Stimulated activated CD4-positive, alpha-beta T cell treated with anti-CD3 and anti-CD28 coated beads, Interleukin-12 subunit alpha, Interleukin-12 subunit beta, amount 100 ng/mL, for 24 hours (primary cell): Measurements from ENCODE around the gene SYT3.
A peak's percentile ranks its signal among the peaks of the same experiment; 100 is the strongest.
"Not testable (repeated sequence)": the region's sequence is repeated elsewhere in the genome, so short reads cannot be mapped to it uniquely, and the experiment has no call there.

Source experiments
- DNase-seq, 2 experiments: peaks; one replicate each; pipeline ENCODE4 v3.0.0-alpha.2; 2020; ENCODE audit warnings: low read depth in 2 of 2

The SYT3 gene

DNA sequence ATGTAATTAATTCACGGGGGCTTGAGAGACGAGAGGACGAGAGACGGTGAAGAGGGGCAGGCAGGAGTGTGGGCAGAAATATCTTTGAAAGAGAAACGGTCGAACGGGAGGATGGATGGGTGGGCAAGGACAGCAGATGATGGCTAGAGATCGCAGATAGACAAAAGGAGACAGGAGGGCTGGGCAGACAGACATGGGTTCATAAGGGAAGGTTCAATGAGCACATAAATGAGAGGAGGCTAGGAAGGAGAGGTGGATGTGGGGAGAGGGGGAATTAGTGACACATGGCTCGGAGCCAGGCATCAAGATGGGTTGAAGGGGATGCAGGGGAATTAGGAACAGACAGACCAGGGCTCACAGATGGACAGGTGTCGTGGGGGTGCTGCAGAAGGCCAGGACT is 1.1 kb downstream of the SYT3 start:
- DNase-seq, result no peak

DNA sequence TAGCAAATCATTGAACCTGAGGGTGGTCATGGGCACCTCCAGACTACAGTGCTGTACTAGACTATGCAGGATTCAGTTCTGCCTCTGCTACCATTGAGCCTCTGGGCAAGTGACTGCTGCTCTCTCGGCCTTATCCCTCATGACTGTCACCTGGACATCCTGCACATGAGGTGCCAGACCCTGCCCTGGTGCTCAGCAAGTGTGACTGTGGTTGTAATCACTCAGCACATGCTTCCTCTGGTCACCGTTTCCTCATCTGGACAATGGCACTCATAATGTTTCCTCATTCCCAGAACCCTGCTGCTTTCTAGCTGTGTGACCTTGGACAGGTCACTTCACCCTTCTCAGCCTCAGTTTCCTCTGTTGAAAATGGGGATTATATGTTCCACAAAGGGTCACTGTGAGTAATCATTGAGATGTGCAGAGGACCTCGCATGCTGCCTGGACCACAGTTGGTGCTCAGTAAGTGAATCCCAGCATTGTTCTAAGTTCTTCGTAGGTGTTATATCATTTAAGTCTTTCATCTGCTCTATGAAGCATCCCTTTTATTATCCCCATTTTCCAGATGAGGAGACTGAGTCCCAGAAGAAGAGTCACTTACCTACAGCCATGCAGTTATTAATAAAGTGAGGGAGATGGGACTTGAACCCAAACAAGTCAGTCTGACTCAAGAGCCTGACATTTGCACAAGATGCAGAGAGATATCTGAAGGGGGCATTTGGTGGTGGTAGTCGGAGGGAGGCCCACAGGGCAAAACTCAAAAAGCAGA is 3.2 kb downstream of the SYT3 start:
- DNase-seq, result no peak

DNA sequence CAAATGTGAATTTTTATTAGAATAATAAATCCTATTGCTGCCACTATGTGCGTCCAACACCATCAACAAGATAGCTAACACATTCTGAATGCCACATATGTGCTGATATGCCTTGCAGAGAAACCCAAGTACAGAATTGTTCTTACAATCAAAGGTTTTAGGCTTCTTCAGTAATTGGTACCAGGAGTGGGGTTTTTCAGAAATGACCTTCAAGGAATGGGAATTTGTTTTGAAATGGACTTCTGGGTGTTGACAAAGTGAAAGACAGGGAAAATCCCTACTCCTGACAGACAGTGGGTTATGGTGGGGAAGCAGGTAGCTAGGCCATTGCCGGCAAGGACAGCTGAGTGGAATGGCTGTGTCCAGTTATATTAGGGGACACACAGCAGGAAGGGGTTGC is 5.7 kb downstream of the SYT3 start:
- DNase-seq, result no peak

DNA sequence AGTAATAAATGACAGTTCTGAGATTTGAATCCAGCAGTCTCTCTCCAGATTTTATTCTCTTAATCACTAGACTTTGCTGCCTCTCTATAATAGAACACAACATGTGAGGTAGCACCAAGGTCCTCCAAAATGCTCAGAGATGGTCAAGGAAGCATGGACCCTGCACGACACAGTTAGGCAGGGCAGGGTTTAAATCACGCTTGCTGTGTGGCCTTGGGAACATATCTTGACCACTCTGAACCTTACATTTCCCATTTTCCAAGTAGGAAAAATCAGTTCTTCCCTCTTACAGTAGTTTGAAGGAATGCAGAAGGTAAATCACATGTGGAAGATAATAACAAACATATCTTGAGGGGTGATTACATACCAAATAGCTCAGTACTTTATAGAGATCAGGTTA is 6.3 kb downstream of the SYT3 start:
- no peak for DNase-seq

DNA sequence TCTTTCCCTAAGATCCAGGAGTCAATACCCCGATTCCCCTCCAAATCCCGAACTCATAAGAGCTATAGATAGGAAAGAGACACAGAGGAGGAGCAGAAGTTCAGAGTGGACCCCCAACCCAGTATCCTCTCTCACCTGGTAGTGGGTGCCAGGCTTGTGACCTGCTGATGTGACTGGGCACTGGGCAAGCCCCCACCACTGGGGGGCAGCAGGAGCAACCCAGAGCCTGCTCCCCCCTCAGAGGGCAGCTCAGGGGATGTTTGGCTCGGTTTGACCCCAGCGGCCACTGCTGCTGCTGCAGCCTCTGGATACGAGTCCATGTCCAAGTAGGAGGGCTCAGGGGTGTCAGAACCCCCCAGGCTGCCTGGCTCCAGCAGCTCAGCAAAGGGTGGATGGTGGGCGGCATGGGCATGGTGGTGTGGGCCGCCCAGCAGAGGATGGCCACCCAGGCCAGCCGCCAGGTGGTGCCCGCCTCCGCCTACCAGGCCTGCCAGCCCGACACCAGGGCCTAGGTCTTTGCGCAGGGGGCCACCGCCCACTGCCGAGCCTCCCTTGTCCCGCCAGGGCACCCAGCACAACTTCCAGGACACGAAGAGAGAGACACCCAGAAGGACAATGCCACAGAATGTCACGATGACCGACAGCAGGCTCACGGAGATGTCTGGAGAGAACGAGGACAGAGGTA is 7.4 kb downstream of the SYT3 start:
- DNase-seq, result no peak

DNA sequence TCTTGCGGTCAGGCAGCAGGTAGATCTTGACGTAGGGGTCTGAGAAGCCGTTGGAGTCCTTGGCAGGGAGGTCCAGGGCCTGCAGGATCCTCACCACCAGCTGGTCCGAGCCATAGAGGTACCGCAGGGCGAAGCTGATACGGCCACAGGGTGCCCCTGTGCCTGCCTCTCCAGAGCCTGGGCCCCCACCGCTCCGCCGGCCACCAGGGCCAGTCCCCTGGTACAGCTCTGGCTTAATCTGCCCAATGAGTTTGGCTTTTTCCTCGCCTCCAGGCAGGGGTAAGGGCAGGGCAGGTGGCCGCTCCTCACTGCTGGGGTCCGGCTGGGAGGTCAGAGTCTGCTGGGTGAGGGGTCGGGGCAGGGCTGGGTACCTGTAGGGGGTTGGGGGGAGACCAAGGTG is 9.9 kb downstream of the SYT3 start:
- no peak for DNase-seq

DNA sequence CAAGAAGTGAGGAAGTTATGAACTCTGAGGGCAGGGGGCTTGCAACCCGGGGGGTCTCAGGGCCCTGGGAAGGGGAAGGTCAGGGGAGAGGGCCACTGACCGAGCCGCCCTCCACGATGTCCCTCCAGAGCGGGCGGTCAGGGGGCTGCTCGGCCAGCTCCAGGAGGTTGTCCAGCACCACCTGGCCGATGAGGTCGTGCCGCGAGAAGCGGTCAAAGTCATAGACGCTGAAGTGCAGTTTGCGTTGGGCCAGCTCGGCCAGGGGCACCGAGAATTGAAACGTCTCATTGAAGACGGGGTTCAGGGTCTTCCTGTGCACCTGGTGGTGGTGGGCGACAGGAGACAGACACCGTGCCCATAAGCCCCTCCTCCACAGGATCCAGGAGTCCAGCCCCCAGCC is 10.5 kb downstream of the SYT3 start:
- no peak for DNase-seq

DNA sequence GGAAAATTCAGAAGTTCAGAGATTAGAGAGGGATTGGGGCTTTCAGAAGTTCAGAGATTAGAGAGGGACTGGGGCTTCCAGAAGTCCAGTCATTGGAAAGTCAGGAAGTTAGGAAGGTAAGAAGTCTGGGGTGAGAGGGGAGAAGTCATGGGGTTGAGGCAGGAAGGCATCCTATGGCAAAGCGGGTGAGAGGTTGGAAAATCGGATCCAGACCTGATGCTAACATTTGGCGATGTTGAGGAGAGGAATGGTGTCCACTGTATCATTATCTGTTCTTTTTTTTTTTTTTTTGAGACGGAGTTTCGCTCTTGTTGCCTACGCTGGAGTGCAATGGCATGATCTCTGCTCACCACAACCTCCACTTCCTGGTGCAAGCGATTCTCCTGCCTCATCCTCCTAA is 11.1 kb downstream of the SYT3 start:
- DNase-seq, result no peak

DNA sequence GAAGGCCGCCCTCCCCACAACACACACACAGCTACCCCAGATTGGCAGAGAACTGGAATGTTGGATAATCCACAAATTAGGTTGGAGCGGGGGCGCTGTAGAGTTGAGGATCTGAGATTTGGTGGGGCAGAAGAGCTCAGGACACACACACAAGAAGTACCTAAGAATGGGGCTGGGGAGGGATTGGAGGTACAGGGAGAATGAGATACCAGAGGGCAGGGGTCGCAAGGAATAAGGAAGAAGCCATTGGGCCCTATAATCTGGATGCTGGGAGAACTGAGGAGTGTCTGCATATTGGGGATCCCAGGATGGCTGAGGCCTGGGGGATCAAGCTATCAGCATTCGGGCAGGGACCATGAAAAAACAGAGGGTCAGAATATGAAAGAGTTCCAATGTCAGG is 11.5 kb downstream of the SYT3 start:
- no peak for DNase-seq

DNA sequence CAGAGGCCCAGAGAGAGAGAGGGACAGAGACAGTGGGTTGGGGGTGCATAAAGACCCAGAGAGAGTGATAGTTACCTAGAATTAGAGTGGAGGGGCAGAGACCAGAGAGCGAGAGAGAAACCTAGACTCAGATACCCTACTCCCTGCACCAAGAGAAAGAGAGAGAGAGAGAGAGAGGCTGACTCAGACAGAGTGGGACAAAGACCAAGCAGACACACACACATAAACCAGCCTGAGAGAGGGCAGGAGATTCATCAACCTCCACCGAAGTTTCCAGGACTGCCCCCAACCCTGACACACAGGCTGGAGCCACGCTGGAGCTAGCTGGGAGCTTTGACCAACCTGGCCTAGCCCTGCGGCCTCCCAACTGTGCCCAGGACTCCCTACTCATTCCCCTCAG is 12.9 kb downstream of the SYT3 start:
- DNase-seq, result no peak

DNA sequence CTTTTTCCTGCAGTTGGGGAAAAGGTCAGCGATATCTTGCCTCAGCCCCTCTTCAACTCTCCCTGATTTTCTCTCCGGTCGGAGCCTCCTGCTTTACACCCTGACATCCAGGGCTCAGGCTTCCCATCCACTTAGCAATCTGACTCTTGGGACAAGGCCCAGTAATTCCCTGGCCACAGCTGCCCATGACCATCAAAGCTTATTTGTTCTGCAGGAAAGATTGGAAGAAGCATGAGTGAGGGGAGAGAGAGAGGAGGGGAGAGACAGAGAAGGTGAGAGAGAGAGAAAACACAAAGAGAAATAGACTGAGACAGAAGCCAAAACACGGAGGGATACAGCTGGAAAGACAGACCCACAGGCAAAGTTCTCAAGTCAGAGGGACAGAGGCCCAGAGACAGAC is 13.7 kb downstream of the SYT3 start:
- DNase-seq, result no peak

DNA sequence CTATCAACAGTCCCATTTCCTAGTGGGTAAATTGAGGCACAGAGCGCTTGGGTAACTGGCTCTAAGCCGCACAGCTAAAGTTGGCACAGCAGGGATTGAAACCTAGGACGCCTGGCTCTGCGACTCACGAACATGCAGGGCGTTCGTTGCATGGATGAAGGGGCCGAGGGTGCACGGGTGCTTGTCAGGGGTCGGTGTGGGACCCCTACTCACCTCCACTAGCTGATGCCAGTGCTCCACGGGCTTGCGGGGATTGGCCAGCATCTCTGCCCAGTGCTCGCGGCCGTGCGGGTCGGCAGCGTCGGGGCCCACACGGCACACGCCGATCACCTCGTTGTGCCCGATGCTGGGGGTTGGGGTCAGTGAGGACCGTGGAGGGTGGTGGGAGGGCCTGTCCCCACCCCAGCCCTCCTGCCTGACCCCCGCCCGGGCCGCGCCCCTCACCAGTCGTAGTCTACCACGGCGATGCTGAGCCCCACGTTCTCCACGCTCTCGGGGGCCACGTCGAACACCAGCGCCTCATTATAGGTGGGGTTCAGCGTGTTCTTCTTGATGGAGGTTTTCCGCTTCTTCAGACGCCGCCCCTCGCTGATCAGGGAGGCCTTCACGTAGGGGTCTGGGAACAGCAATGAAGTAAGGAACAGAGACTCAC is 14.6 kb downstream of the SYT3 start:
- no peak for DNase-seq

DNA sequence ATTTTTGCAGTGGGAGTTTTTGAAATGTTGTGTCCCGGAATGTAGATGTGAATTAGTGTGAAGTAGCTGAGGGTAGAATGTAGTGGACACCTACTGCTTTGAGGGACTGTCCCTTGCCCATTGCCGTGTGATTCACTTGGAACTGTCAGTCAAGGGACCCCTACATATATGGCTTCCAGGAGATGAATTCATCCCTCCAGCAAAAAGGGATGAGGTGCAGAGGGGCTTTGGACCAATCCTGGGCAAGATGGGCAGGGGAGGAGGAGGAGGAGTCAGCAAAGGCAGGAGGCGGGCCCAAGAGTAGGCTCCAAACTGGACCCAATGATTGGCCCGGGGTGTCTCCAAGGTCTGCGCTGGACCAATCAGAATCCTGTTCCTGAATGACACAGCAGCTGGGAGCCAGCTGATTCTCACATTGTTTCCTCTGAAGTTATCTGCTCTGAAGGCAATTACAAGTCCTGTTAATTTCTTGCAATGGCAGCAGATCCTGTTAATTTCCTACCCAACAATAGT is 19.2 kb downstream of the SYT3 start:
- not testable (repeated sequence) for DNase-seq

DNA sequence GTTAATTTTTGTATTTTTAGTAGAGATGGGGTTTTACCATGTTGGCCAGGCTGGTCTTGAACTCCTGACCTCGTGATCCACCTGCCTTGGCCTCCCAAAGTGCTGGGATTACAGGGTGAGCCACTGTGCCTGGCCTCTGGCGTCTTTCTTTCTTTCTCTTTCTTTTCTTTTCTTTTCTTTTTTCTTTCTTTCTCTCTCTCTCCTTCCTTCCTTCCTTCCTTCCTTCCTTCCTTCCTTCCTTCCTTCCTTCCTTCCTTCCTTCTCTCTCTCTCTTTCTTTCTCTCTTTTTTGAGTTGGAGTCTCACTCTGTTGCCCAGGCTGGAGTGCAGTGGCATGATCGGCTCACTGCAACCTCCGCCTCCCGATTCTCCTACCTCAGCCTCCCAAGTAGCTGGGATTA is 20.5 kb downstream of the SYT3 start:
- not testable (repeated sequence) for DNase-seq

DNA sequence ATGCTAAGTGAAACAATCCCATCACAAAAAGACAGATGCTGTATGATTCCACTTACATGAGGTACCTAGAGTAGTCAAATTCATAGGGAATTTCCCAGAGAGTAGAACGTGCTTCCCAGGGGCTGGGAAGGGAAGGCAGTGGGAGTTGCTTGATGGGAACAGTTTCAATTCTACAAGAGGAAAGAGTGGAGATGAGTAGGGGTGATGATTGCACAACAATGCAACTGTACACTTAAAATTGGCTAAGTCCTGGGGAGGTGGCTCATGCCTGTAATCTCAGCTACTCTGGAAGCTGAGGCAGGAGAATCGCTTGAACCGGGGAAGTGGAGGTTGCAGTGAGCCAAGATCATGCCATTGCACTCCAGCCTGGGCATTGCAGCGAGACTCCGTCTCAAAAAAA is 21.3 kb downstream of the SYT3 start:
- not testable (repeated sequence) for DNase-seq

DNA sequence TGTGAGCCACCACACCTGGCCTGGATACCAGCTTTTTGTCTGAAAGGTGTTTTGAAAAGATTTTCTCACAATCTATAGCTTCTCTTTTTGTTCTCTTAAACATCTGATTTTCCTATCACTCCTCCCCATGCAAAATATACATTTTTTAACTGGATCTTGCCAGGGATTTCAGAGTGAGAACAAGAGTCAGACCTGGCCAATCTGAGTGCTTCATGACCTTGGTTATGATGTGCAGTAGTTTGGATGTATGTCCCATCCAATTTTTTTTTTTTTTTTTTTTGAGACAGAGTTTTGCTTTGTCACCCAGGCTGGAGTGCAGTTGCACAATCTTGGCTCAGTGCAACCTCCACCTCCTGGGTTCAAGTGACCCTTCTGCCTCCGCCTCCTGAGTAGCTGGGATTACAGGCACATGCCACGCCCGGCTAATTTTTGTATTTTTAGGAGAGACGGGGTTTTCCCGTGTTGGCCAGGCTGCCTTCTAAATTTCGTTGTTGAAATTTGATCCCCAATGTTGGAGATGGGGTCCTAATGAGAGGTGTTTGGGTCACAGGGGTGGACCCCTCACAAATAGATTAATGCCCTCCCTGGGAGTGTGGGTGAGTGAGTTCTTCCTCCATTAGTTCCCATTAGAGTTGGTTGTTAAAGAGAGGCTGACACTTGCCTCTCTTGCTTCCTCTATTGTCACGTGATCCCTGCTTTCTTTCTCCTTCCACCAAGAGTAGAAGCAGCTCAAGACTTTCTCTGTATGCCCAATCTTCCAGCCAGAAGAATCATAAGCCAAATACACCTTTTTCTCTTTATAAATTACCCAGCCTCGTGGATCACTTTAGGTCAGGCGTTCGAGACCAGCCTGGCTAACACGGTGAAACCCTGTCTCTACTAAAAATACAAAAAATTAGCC is 26.9 kb downstream of the SYT3 start:
- DNase-seq, result not testable (repeated sequence)

DNA sequence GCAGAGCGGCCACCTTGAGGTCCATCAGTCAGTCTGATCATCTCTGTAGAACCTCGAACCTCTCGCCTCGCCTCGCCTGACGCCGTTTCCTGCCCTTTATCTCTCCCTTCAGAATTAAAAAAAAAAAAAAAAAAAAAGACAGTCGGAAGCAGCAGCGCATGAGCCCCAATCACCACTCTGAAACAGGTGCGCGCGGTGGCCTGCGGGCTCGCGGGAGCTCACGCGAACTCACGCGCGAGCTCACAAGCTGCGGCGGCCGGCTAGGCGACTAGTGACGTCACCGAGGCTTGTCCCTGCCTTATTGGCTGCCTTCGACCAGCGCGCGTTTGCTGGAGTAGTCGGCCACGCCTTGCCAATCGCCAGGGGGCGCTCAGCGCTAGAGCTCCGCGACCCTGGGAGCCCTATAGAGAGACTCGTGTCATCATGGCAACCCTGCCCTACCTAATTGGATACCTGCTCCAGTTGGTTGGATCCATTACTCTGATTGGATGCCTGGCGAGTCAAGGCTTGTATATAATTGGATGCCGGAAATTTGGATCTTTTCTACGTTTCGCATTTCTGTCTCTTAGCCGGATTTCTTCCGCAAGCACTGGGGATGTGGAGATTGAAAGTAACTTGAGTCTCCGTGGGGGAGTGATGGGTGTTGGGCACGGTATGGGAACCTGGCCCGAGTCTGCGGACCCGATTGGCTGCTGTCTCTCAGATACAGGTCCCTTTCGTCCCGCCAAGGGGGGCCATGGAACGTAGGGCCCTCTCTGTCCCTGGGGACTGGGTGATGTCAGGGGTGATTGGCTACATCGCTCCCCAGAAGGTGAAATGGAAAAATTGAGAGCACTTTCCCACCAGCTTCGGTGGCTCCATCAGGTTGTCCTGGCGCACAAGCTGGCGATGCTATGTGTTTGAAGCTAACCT is 31.6 kb downstream of the SYT3 start:
- peak; percentile 68 to 81 for DNase-seq

DNA sequence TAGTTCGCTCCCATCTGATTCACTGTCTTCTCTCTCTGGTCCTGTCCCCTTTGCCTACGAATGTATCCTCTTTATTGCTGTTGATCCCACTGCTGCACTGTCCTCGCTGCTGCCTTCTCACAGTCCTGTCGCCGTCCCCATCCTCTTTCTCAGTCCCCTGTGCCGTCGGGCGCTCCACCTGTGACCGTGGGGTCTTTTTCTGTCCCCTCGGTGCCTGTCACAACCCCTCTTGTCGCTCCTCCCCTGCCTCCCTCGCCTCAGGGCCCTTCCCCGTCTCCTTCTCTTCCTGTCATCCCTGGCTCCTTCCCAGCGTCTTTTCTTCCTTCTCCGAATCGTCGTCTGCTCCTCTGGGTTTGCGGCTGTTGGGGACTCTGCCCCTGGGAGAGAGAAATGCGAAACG is 32.3 kb downstream of the SYT3 start:
- no peak for DNase-seq

DNA sequence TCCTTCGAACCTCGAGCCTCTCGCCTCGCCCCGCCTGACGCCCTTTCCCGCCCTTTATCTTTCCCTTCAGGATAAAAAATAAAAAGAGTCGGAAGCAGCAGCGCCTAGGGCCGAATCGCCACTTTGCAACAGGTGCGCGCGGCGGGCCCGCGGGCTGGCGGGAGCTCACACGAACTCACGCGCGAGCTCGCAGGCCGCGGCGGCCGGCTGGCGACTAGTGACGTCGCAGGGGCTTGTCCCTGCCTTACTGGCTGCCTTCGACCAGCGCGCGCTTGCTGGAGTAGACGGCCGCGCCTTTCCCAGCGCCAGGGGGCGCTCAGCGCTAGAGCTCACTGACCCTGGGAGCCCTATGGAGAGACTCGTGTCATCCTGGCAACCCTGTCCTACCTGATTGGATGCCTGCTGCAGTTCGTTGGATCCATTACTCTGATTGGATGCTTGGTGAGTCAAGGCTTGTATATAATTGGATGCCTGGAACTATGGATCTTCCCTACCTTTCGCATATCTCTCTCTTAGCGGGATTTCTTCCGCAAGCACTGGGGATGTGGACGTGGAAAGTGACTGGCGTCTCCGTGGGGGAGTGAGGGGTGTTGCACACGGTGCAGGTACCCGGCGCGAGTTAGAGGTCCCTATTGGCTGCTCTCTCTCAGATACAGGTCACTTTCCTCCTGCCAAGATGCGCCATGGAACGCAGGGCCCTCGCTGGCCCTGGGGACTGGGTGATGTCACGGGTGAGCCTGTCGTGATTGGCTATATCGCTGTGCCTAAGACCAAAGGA is 33.4 kb downstream of the SYT3 start:
- not testable (repeated sequence) for DNase-seq
